HepG2 (cell line): ENCODE results near the gene NXPH4. TPM values are rescaled to one million over a fixed set of nuclear protein-coding genes. Genes with fewer than 3 reads are reported as not detected.

ENCODE experiments used
- AGO2 ChIP-seq: fragments of 200-400 bp; formaldehyde crosslinking; optimal IDR thresholded peaks from 2 replicates; pipeline ENCODE3; 2017; ENCODE audit warnings: mild to moderate bottlenecking, low read depth, low read length, moderate library complexity
- FOXA1 ChIP-seq, 2 experiments: fragments of 450-650 bp in 1 of 2; sonication (generic) in 1 of 2; formaldehyde crosslinking in 1 of 2; IDR thresholded peaks; 2 replicates each; pipeline versions ENCODE4 v1.4.0 to v1.6.1; 2016 to 2020; ENCODE audit warnings: missing genetic modification reagents in 1 of 2
- FOXK1 ChIP-seq: sonication (generic); formaldehyde crosslinking; IDR thresholded peaks from 2 replicates; pipeline ENCODE4 v1.4.0; 2020; ENCODE audit warnings: low read depth, missing genetic modification reagents, borderline replicate concordance
- GLMP ChIP-seq: sonication (generic); formaldehyde crosslinking; IDR thresholded peaks from 2 replicates; pipeline ENCODE4 v1.9.0; 2021; ENCODE audit warnings: missing genetic modification reagents, mild to moderate bottlenecking, borderline replicate concordance
- HMGA1 ChIP-seq: sonication (generic); formaldehyde crosslinking; conservative IDR thresholded peaks from 2 replicates; pipeline ENCODE4 v1.4.0; 2020; ENCODE audit warnings: missing genetic modification reagents
- NFIB ChIP-seq: sonication (generic); formaldehyde crosslinking; IDR thresholded peaks from 2 replicates; pipeline ENCODE4 v1.9.0; 2021; ENCODE audit warnings: missing genetic modification reagents, mild to moderate bottlenecking, borderline replicate concordance
- PHF8 ChIP-seq: sonication (generic); formaldehyde crosslinking; IDR thresholded peaks from 2 replicates; pipeline ENCODE4 v1.5.0; 2020; ENCODE audit warnings: missing genetic modification reagents
- POGZ ChIP-seq: sonication (generic); formaldehyde crosslinking; IDR thresholded peaks from 2 replicates; pipeline ENCODE4 v1.4.0; 2020; ENCODE audit warnings: mild to moderate bottlenecking, missing genetic modification reagents
- SIX4 ChIP-seq: sonication (generic); formaldehyde crosslinking; IDR thresholded peaks from 2 replicates; pipeline ENCODE4 v1.4.0; 2020; ENCODE audit warnings: missing genetic modification reagents
- SMAD1 ChIP-seq: sonication (generic); formaldehyde crosslinking; IDR thresholded peaks from 2 replicates; pipeline ENCODE4 v1.4.0; 2020; ENCODE audit warnings: missing genetic modification reagents, low read depth, mild to moderate bottlenecking, borderline replicate concordance
- STAG1 ChIP-seq: sonication (generic); formaldehyde crosslinking; IDR thresholded peaks from 2 replicates; pipeline ENCODE4 v1.4.0; 2020; ENCODE audit warnings: missing genetic modification reagents
- STAT5B ChIP-seq: sonication (generic); formaldehyde crosslinking; IDR thresholded peaks from 2 replicates; pipeline ENCODE4 v1.4.0; 2020; ENCODE audit warnings: missing genetic modification reagents
- U2AF1 ChIP-seq: fragments of 200-400 bp; formaldehyde crosslinking; optimal IDR thresholded peaks from 2 replicates; pipeline ENCODE3; 2017; ENCODE audit warnings: mild to moderate bottlenecking, low read depth, low read length
- ZBTB40 ChIP-seq, 2 experiments: fragments of 450-650 bp in 1 of 2; sonication (generic) in 1 of 2; formaldehyde crosslinking in 1 of 2; IDR thresholded peaks; 2 replicates each; pipeline versions ENCODE4 v1.6.1 to v1.8.0; 2016 to 2022; ENCODE audit warnings: antibody characterized with exemption in 1 of 2, mild to moderate bottlenecking in 1 of 2, missing genetic modification reagents in 1 of 2
- ZNF138 ChIP-seq: sonication (generic); formaldehyde crosslinking; IDR thresholded peaks from 2 replicates; pipeline ENCODE4 v1.5.0; 2020; ENCODE audit warnings: mild to moderate bottlenecking, low read depth, missing genetic modification reagents
- ZNF24 ChIP-seq: fragments of 450-650 bp; IDR thresholded peaks from 2 replicates; pipeline ENCODE4 v1.6.1; 2017; ENCODE audit warnings: antibody characterized with exemption, mild to moderate bottlenecking
- ZNF550 ChIP-seq: sonication (generic); formaldehyde crosslinking; IDR thresholded peaks from 2 replicates; pipeline ENCODE4 v1.4.0; 2020; ENCODE audit warnings: mild to moderate bottlenecking, missing genetic modification reagents, borderline replicate concordance
- ZNF780A ChIP-seq: sonication (generic); formaldehyde crosslinking; IDR thresholded peaks from 2 replicates; pipeline ENCODE4 v1.8.0; 2022; ENCODE audit warnings: mild to moderate bottlenecking, missing genetic modification reagents, moderate library complexity
- polyA plus RNA-seq, 8 experiments: library from polyadenylated mRNA; depleted of rRNA in 3 of 8; stranded (reverse) in 7 of 8; unstranded in 1 of 8; fragments of >200 nt; fragmentation: Illumina TruSeq in 4 of 8; extraction: Trizol in 4 of 8; gene quantifications; 2 replicates each; pipeline versions ENCODE4 v1.2.1 to v1.2.3, GENCODE V29; 2011 to 2016; ENCODE audit warnings: low read depth in 4 of 8, missing spikeins in 1 of 8, mixed read lengths in 1 of 8; ENCODE audit not compliant: insufficient read depth in 1 of 8
- total RNA-seq, 5 experiments: library from RNA; depleted of rRNA; stranded (reverse); fragments of >200 nt; fragmentation: Illumina TruSeq; extraction: Trizol; gene quantifications; 2 replicates each; pipeline ENCODE4 v1.2.3, GENCODE V29; 2016; ENCODE audit warnings: low read depth in 1 of 5

Gene NXPH4
- total and polyA plus RNA-seq, 2 of the 13 experiments (the other 11 are each of a cell fraction or from before 2014, with no cell fraction given): 0.13 TPM; not detected in 1

- no peak for TF ChIP-seq GLMP
- no peak for TF ChIP-seq SMAD1
- TF ChIP-seq FOXA1 (IDR thresholded peaks at IDR 0.05): no peak
- no peak for TF ChIP-seq FOXA1 (CRISPR knock-in tag; IDR thresholded peaks at IDR 0.05)
- TF ChIP-seq AGO2: peak; percentile 70
- TF ChIP-seq NFIB: no peak
- TF ChIP-seq U2AF1: no peak
- TF ChIP-seq POGZ: no peak
- TF ChIP-seq ZBTB40 (IDR thresholded peaks at IDR 0.05): no peak
- TF ChIP-seq ZBTB40 (CRISPR knock-in tag; IDR thresholded peaks at IDR 0.05): no peak
- TF ChIP-seq STAT5B (CRISPR knock-in tag): no peak
- no peak for TF ChIP-seq ZNF550
- TF ChIP-seq HMGA1 (CRISPR knock-in tag): no peak
- TF ChIP-seq FOXK1 (CRISPR knock-in tag): no peak
- TF ChIP-seq ZNF24: no peak
- no peak for TF ChIP-seq ZNF780A (CRISPR knock-in tag)
- no peak for TF ChIP-seq SIX4
- no peak for TF ChIP-seq ZNF138
- TF ChIP-seq PHF8 (CRISPR knock-in tag): no peak
- peak; percentile 47 for TF ChIP-seq STAG1 (CRISPR knock-in tag)
Observed at GRCh38 chr12:57175428-57176138, 41.0 kb upstream of the NXPH4 start (continued).
